SK-N-SH treated with all-trans-retinoic acid at 6 μM for 48 hours (cell line): ENCODE measurements around the gene EMC9.

ENCODE experiments used
- ARNTL ChIP-seq: fragments of 450-650 bp; formaldehyde crosslinking; IDR thresholded peaks from 2 replicates; pipeline ENCODE4 v1.5.0; 2020; ENCODE audit warnings: low read depth, mild to moderate bottlenecking, moderate library complexity, borderline replicate concordance
- CREB5 ChIP-seq: fragments of 250-450 bp; sonication (Bioruptor Pico); IDR thresholded peaks from 2 replicates; pipeline ENCODE4 v1.5.1; 2020; ENCODE audit warnings: low read depth, mild to moderate bottlenecking, moderate library complexity
- CSDC2 ChIP-seq: fragments of 250-450 bp; sonication (Bioruptor Pico); IDR thresholded peaks from 2 replicates; pipeline ENCODE4 v1.5.0; 2020; ENCODE audit warnings: mild to moderate bottlenecking, moderate library complexity
- ISL1 ChIP-seq: fragments of 250-450 bp; sonication (Bioruptor Pico); IDR thresholded peaks from 2 replicates; pipeline ENCODE4 v2.1.2; 2022; ENCODE audit warnings: mild to moderate bottlenecking, moderate library complexity
- OSR1 ChIP-seq: fragments of 250-450 bp; sonication (Bioruptor Pico); IDR thresholded peaks from 2 replicates; pipeline ENCODE4 v1.8.0; 2022; ENCODE audit warnings: moderate library complexity, mild to moderate bottlenecking, inconsistent platforms
- PATZ1 ChIP-seq: fragments of 250-450 bp; sonication (Bioruptor Pico); IDR thresholded peaks from 2 replicates; pipeline ENCODE4 v1.8.0; 2020; ENCODE audit warnings: mild to moderate bottlenecking, moderate library complexity, borderline replicate concordance
- POU6F1 ChIP-seq: fragments of 250-450 bp; sonication (Bioruptor Pico); IDR thresholded peaks from 2 replicates; pipeline ENCODE4 v1.8.0; 2021; ENCODE audit warnings: low read depth, mild to moderate bottlenecking, moderate library complexity, borderline replicate concordance
- PPARA ChIP-seq: fragments of 250-450 bp; sonication (Bioruptor Pico); IDR thresholded peaks from 2 replicates; pipeline ENCODE4 v1.5.0; 2020; ENCODE audit warnings: mild to moderate bottlenecking, borderline replicate concordance
- TOX ChIP-seq: fragments of 250-450 bp; sonication (Bioruptor Pico); IDR thresholded peaks from 2 replicates; pipeline ENCODE4 v1.8.0; 2021; ENCODE audit warnings: mild to moderate bottlenecking, moderate library complexity, borderline replicate concordance
- ZFP3 ChIP-seq: fragments of 250-450 bp; sonication (Bioruptor Pico); IDR thresholded peaks from 2 replicates; pipeline ENCODE4 v1.5.0; 2020; ENCODE audit warnings: mild to moderate bottlenecking, moderate library complexity
- ZFP30 ChIP-seq: fragments of 450-650 bp; formaldehyde crosslinking; IDR thresholded peaks from 2 replicates; pipeline ENCODE4 v1.5.0; 2022; ENCODE audit warnings: mild to moderate bottlenecking, moderate library complexity
- ZNF565 ChIP-seq: fragments of 450-650 bp; formaldehyde crosslinking; conservative IDR thresholded peaks from 2 replicates; pipeline ENCODE4 v1.5.0; 2020; ENCODE audit warnings: low read depth, mild to moderate bottlenecking, moderate library complexity
- ZNF8 ChIP-seq: fragments of 450-650 bp; formaldehyde crosslinking; IDR thresholded peaks from 2 replicates; pipeline ENCODE4 v1.5.0; 2020; ENCODE audit warnings: mild to moderate bottlenecking, moderate library complexity

GRCh38 chr14:24116128-24116814, 25.1 kb downstream of the EMC9 start:
- TF ChIP-seq CREB5 (CRISPR knock-in tag) (no peak), PATZ1 (CRISPR knock-in tag) (no peak), POU6F1 (CRISPR knock-in tag) (no peak), CSDC2 (CRISPR knock-in tag) (no peak), ZFP30 (CRISPR knock-in tag) (no peak), ZFP3 (no peak), ZNF8 (no peak), OSR1 (no peak), ZNF565 (CRISPR knock-in tag) (no peak), ISL1 (CRISPR knock-in tag) (no peak), TOX (no peak), PPARA (CRISPR knock-in tag) (no peak), ARNTL (CRISPR knock-in tag) (no peak)
